Measurements from ENCODE around the gene MPP2.

- no peak for TF ChIP-seq CTCF (IDR thresholded peaks at IDR 0.05)
- no peak for TF ChIP-seq POLR2A (IDR thresholded peaks at IDR 0.05)
Measured at GRCh38 chr17:43882761-43883415, 24.4 kb downstream of the MPP2 start.
